Measurements from ENCODE around the gene SCNN1A. TPM values are rescaled to one million over a fixed set of nuclear protein-coding genes. Genes with fewer than 3 reads are reported as not detected.

The SCNN1A gene
- total and polyA plus RNA-seq, 2 experiments from 2014 or later, result 21.7 to 28.4 TPM

- H3K9me2 ChIP-seq (replicated peaks; ENCODE audit: insufficient read depth), result no peaks in the 10 kb centered on the region
- 91% methylated on average over 15 of the region's 15 CpGs for WGBS (ENCODE audit: low lambda C conversion rate, missing lambda C conversion rate)
- H4K20me1 ChIP-seq (ENCODE audit: insufficient read depth, poor library complexity, severe bottlenecking), result no peaks in the 10 kb centered on the region
- no peak for TF ChIP-seq EZH2 (IDR thresholded peaks at IDR 0.05; ENCODE audit: borderline replicate concordance)
- no peak for TF ChIP-seq CTCF (IDR thresholded peaks at IDR 0.05; ENCODE audit: poor library complexity)
- no peak for TF ChIP-seq EZH2phosphoT487 (IDR thresholded peaks at IDR 0.05; ENCODE audit: low read depth, severe bottlenecking, unreplicated experiment)
- DNase-seq (ENCODE audit: low spot score), result no peak
- H3K27ac ChIP-seq, result no peak overlapping the region
- H3K4me1 ChIP-seq (ENCODE audit: insufficient read depth), result peaks cover 5% of the 10 kb centered on the region
- H3K4me2 ChIP-seq, result no peak overlapping the region
- no peaks in the 10 kb centered on the region for H3K36me3 ChIP-seq (replicated peaks; ENCODE audit: insufficient read depth, low read depth)
- no peaks in the 10 kb centered on the region for H3K27me3 ChIP-seq
- H2AFZ ChIP-seq, result no peak overlapping the region
- no peaks in the 10 kb centered on the region for H3K9me3 ChIP-seq (ENCODE audit: low read depth)
- H3K4me3 ChIP-seq, result no peak overlapping the region
- peaks cover 1% of the 10 kb centered on the region for H3K79me2 ChIP-seq
Measured at GRCh38 chr12:6390084-6390799, 14.9 kb upstream of the SCNN1A start.

DNA sequence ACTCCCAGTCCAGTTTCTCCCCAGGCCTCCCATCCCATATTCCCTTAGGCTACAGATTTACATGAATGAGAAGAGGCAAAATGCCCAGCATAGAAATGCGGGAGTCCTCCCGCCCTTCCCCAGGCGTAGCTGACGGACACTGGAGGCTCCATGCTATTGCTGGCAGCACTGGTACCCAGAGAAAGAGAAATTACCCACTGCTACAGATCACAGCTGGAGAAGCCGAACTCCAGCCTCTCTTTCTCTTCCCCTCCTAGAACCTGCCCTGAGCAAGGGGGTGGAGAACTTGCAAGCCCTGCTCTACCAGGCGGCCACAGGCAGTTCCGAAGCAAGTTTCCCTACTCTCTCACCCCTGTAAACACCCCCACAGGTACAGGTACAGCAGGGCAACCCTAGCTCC, 12.2 kb upstream of the SCNN1A start:
- no peak overlapping the region for H2AFZ ChIP-seq
- no peaks in the 10 kb centered on the region for H3K9me2 ChIP-seq (replicated peaks; ENCODE audit: insufficient read depth)
- H4K20me1 ChIP-seq (ENCODE audit: insufficient read depth, poor library complexity, severe bottlenecking), result no peaks in the 10 kb centered on the region
- H3K4me1 ChIP-seq (ENCODE audit: insufficient read depth), result peaks cover 26% of the 10 kb centered on the region
- TF ChIP-seq CTCF (IDR thresholded peaks at IDR 0.05; ENCODE audit: poor library complexity) (no peak), EZH2phosphoT487 (IDR thresholded peaks at IDR 0.05; ENCODE audit: low read depth, severe bottlenecking, unreplicated experiment) (no peak), EZH2 (IDR thresholded peaks at IDR 0.05; ENCODE audit: borderline replicate concordance) (no peak)
- 85% methylated on average over 7 of the region's 7 CpGs for WGBS (ENCODE audit: low lambda C conversion rate, missing lambda C conversion rate)
- H3K27ac ChIP-seq, result no peak overlapping the region
- no peak for DNase-seq (ENCODE audit: low spot score)
- no peaks in the 10 kb centered on the region for H3K36me3 ChIP-seq (replicated peaks; ENCODE audit: insufficient read depth, low read depth)
- no peaks in the 10 kb centered on the region for H3K9me3 ChIP-seq (ENCODE audit: low read depth)
- peaks cover 14% of the 10 kb centered on the region for H3K79me2 ChIP-seq
- no peak overlapping the region for H3K4me2 ChIP-seq
- no peak overlapping the region for H3K4me3 ChIP-seq
- no peaks in the 10 kb centered on the region for H3K27me3 ChIP-seq

DNA sequence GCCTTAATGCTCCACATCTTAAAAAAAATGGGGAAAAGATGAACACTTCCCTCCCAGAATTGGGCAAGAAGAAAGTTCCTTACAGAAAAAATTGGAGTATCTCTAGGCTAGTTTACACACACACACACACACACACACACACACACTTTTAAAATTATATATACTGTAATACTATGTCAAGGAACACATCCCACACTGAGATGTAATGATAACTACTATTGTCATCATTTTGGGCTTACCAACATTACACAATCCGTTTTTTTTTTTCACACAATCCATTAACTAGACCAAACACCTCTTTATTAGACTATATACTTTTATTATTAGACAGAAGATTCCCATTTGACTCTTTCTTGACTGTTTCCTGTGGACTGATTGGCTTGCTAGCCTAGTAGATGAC, 11.1 kb upstream of the SCNN1A start:
- peaks cover 21% of the 10 kb centered on the region for H3K4me1 ChIP-seq (ENCODE audit: insufficient read depth)
- H3K27ac ChIP-seq, result no peak overlapping the region
- no peak overlapping the region for H2AFZ ChIP-seq
- H3K36me3 ChIP-seq (replicated peaks; ENCODE audit: insufficient read depth, low read depth), result no peaks in the 10 kb centered on the region
- no peaks in the 10 kb centered on the region for H3K9me2 ChIP-seq (replicated peaks; ENCODE audit: insufficient read depth)
- TF ChIP-seq EZH2phosphoT487 (IDR thresholded peaks at IDR 0.05; ENCODE audit: low read depth, severe bottlenecking, unreplicated experiment), result no peak
- TF ChIP-seq EZH2 (IDR thresholded peaks at IDR 0.05; ENCODE audit: borderline replicate concordance), result no peak
- no peak for TF ChIP-seq CTCF (IDR thresholded peaks at IDR 0.05; ENCODE audit: poor library complexity)
- H3K9me3 ChIP-seq (ENCODE audit: low read depth), result no peaks in the 10 kb centered on the region
- H3K27me3 ChIP-seq, result no peaks in the 10 kb centered on the region
- WGBS (ENCODE audit: low lambda C conversion rate, missing lambda C conversion rate), result 59% methylated on average over 1 of the region's 1 CpG
- no peaks in the 10 kb centered on the region for H4K20me1 ChIP-seq (ENCODE audit: insufficient read depth, poor library complexity, severe bottlenecking)
- DNase-seq (ENCODE audit: low spot score), result no peak
- H3K4me2 ChIP-seq, result no peak overlapping the region
- no peak overlapping the region for H3K4me3 ChIP-seq
- H3K79me2 ChIP-seq, result peaks cover 14% of the 10 kb centered on the region
